ENCODE results near the gene DNPEP.
"Not testable (repeated sequence)": the region's sequence is repeated elsewhere in the genome, so short reads cannot be mapped to it uniquely, and the experiment has no call there.

The DNPEP gene

DNA sequence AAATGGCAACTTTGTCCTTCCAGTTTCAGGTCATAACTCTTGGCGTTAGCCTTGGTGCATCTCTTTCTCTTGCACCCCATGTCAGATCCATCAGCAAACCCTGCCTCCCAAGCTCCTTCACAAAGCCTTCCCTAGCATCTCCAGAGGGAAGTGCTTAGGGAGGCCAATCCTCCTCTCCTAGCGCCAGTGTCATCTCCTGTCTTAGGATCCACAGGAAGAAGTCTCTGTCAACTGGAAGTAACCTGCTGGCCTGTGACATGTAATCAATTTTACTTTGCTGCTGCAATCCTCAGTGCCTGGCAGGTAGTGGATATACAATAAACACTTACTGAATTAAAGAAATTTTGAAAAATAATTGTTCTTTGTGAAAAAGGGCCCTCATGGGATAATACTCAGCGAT, 7.9 kb upstream of the DNPEP start:
- no peak for DNase-seq (ENCODE audit: extremely low read depth, insufficient read length)
- TF ChIP-seq, protein P1, sequence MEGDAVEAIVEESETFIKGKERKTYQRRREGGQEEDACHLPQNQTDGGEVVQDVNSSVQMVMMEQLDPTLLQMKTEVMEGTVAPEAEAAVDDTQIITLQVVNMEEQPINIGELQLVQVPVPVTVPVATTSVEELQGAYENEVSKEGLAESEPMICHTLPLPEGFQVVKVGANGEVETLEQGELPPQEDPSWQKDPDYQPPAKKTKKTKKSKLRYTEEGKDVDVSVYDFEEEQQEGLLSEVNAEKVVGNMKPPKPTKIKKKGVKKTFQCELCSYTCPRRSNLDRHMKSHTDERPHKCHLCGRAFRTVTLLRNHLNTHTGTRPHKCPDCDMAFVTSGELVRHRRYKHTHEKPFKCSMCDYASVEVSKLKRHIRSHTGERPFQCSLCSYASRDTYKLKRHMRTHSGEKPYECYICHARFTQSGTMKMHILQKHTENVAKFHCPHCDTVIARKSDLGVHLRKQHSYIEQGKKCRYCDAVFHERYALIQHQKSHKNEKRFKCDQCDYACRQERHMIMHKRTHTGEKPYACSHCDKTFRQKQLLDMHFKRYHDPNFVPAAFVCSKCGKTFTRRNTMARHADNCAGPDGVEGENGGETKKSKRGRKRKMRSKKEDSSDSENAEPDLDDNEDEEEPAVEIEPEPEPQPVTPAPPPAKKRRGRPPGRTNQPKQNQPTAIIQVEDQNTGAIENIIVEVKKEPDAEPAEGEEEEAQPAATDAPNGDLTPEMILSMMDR (IDR thresholded peaks at IDR 0.05; ENCODE audit: insufficient read depth, low read length, poor library complexity, severe bottlenecking), result no peak
- Histone ChIP-seq H3K4me3 (replicated peaks; ENCODE audit: low read depth, low read length) (no peak overlapping the region), H3K36me3 (ENCODE audit: control insufficient read depth, insufficient read depth, low read length) (no peaks in the 10 kb centered on the region), H3K27me3 (replicated peaks; ENCODE audit: control insufficient read depth, insufficient read depth, low read length) (no peaks in the 10 kb centered on the region)

DNA sequence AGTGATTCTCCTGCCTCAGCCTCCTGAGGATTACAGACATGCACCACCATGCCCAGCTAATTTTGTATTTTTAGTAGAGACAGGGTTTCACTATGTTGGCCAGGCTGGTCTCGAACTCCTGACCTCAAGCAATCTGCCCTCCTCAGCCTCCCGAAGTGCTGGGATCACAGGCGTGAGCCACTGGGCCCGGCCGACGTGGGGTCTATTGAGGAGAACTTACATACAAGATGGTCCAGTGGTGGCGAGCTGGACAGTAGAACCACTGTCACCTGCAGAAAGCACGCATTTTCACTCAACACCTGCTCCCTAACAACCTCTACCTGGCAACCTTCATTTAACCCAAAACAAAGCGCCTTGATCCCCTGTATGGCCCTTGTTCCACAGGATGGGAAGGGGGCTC, 7.3 kb upstream of the DNPEP start:
- H3K4me3 ChIP-seq (replicated peaks; ENCODE audit: low read depth, low read length); DNase-seq (ENCODE audit: extremely low read depth, insufficient read length); H3K36me3 ChIP-seq (ENCODE audit: control insufficient read depth, insufficient read depth, low read length); H3K27me3 ChIP-seq (replicated peaks; ENCODE audit: control insufficient read depth, insufficient read depth, low read length): not testable (repeated sequence)

DNA sequence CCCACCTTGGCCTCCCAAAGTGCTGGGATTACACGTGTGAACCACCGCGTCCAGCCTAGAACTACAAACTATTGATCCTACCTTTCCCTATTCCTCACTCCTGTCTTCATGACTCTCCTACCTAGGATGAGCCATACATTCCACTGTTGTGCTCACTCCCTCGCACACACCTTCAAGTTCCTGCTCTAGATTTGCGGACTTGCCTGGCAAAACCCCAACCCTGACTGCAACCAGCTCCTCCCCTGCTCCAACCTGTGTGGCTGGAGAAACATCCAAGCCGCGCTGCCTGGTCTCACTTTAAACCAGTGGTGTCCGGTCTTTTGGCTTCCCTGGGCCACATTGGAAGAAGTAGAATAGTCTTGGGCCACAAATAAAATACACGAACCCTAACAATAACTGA, 5.0 kb upstream of the DNPEP start:
- no peaks in the 10 kb centered on the region for H3K27me3 ChIP-seq (replicated peaks; ENCODE audit: control insufficient read depth, insufficient read depth, low read length)
- TF ChIP-seq, protein P1 (IDR thresholded peaks at IDR 0.05; ENCODE audit: insufficient read depth, low read length, poor library complexity, severe bottlenecking), result no peak
- H3K36me3 ChIP-seq (ENCODE audit: control insufficient read depth, insufficient read depth, low read length), result no peaks in the 10 kb centered on the region
- no peak for DNase-seq (ENCODE audit: extremely low read depth, insufficient read length)
- no peak overlapping the region for H3K4me3 ChIP-seq (replicated peaks; ENCODE audit: low read depth, low read length)

DNA sequence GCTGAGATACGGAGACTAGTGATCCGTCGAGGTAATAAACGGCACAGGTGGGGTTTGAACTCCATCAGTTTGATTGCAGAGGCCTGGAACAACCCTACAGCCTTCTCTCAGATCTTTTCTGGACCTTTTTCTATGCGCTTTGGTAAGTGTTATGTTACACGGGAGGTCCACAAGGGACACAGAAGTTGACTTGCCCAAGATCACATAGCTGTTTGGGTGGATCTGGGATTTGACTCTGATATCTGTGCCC, 1.1 kb upstream of the DNPEP start:
- TF ChIP-seq, protein P1 (IDR thresholded peaks at IDR 0.05; ENCODE audit: insufficient read depth, low read length, poor library complexity, severe bottlenecking), result no peak
- no peak for DNase-seq (ENCODE audit: extremely low read depth, insufficient read length)
- no peaks in the 10 kb centered on the region for H3K27me3 ChIP-seq (replicated peaks; ENCODE audit: control insufficient read depth, insufficient read depth, low read length)
- H3K4me3 ChIP-seq (replicated peaks; ENCODE audit: low read depth, low read length), result peak overlapping the region; percentile 25
- peaks cover 10% of the 10 kb centered on the region for H3K36me3 ChIP-seq (ENCODE audit: control insufficient read depth, insufficient read depth, low read length)

DNA sequence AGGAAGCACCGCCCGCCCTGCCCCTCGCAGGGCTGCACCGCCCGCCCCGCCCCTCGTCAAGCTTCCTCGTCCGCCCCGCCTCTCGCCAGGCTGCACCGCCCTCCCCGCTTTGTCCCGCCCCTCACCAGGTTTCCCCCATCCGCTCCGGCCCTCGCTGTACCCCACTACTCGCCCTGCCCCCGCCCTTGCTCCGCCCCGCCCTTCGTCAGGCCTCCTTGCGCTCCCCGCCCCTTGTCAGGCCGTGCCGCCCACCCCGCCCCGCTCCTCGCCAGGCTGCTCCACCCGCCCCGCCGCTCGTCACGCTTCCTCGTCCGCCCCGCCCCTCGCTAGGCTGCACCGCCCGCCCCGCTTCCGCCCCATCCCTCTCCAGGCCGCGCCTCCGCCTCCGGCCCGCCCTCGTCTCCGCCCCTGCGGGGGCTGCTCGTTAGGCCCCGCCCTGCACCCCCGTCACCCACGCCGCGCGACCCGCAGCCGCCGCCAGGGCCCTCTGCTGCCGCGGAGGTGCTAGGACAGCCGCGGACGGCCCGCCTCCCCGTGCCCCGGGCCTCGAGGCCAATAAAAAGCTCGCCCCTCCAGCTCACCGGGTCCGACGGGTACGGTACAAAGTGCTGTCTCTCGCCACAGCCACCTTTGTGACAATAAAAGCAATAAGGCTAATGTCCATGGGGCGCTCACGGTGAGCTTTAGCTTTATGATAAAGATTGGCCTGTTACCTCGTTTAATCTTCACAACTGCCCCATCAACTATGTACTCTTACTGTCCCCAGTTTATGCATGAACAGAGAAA, 602 bp upstream of the DNPEP start:
- H3K4me3 ChIP-seq (replicated peaks; ENCODE audit: low read depth, low read length), result peak overlapping the region; percentile 56
- TF ChIP-seq, protein P1 (IDR thresholded peaks at IDR 0.05; ENCODE audit: insufficient read depth, low read length, poor library complexity, severe bottlenecking), result peak; percentile 40
- peak; percentile 96 for DNase-seq (ENCODE audit: extremely low read depth, insufficient read length)
- H3K27me3 ChIP-seq (replicated peaks; ENCODE audit: control insufficient read depth, insufficient read depth, low read length), result no peaks in the 10 kb centered on the region
- H3K36me3 ChIP-seq (ENCODE audit: control insufficient read depth, insufficient read depth, low read length), result peaks cover 14% of the 10 kb centered on the region

DNA sequence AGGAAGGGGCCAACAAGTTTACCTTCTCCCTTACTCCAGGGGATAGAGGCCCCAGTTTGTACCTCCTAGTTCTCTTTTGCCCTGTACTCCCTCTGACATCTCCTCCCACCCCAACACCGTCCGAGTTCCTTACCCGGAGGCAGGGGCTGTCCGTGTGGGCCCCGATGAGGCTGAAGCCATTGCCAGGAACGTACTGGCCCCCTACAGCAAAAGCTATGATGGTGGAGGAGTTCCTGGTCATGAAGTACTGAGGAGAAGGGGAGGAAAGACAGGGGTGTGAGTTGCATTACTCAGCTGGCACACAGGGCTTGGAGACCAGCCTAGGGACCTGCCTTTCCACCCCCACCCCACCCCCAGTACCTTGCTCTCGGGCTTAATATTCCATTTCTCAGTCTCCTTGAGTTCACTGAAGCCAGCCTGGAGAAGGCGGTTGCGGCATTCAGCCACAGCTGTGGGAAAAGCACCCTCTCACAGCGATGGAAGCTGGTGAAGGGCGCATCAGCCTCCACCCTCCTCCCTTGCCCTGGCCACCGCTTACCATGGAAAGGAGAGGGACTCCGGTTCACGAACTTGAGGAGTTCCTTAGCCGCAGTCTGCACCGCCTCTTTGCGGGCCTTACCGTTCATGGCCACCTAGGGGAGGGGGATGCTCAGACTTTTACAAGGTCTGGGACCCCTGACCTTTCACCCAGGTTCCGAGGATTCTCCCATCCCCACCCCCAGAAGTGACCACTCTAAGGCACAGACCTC, 1.0 kb downstream of the DNPEP start:
- Histone ChIP-seq H3K27me3 (replicated peaks; ENCODE audit: control insufficient read depth, insufficient read depth, low read length) (no peaks in the 10 kb centered on the region), H3K4me3 (replicated peaks; ENCODE audit: low read depth, low read length) (peak overlapping the region; percentile 71), H3K36me3 (ENCODE audit: control insufficient read depth, insufficient read depth, low read length) (peaks cover 20% of the 10 kb centered on the region)
- TF ChIP-seq, protein P1 (IDR thresholded peaks at IDR 0.05; ENCODE audit: insufficient read depth, low read length, poor library complexity, severe bottlenecking), result no peak
- DNase-seq (ENCODE audit: extremely low read depth, insufficient read length), result no peak

Data from GM06990 (cell line).